RCC 7860 (cell line): Measurements from ENCODE around the gene PRSS12.
A peak's percentile ranks its signal among the peaks of the same experiment; 100 is the strongest.
"Not testable (repeated sequence)": the region's sequence is repeated elsewhere in the genome, so short reads cannot be mapped to it uniquely, and the experiment has no call there.

Experiments
- DNase-seq: peaks from one replicate; pipeline ENCODE4 v3.0.0-alpha.2; 2015; ENCODE audit warnings: low spot score
- FAIRE-seq: peaks from 2 replicates; lab custom pipeline; 2012; peaks lifted over from hg19 to GRCh38; lab: Jason Lieb, UNC

PRSS12 gene

GRCh38 chr4:118327554-118328241 lies 25.1 kb downstream of the PRSS12 start:
- FAIRE-seq: no peak

GRCh38 chr4:118326585-118326984 lies 26.2 kb downstream of the PRSS12 start:
- DNase-seq: no peak
- FAIRE-seq: no peak

More at GRCh38 chr4:118327554-118328241, 25.1 kb downstream of the PRSS12 start:
- no peak for DNase-seq

- no peak for FAIRE-seq
- no peak for DNase-seq
Measured at GRCh38 chr4:118325431-118325830, 27.4 kb downstream of the PRSS12 start.

GRCh38 chr4:118322831-118323502 lies 29.8 kb downstream of the PRSS12 start:
- DNase-seq (no peak), FAIRE-seq (no peak)

GRCh38 chr4:118318931-118319330 lies 33.9 kb downstream of the PRSS12 start:
- DNase-seq (no peak), FAIRE-seq (no peak)

- DNase-seq (no peak), FAIRE-seq (no peak)
Measured at GRCh38 chr4:118317691-118318090, 35.1 kb downstream of the PRSS12 start.

DNA sequence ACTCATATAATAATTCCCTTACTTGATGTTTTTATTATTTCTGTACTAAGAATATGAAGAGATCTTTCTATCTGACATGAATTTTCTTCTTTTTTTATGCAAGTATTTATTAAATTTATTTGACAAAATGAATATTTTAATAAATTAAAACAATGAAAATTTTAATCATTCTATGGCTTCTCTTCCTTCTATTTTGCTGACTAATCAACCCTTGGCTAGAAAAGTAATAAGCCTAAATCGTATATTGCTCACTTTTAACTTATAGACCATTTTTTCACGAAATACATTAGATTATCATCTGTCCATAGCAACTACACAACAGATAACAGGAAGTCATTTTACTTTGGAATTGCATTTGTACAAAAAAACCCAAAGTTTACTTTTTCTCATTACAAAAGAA lies 38.6 kb downstream of the PRSS12 start:
- no peak for FAIRE-seq
- DNase-seq: no peak

DNA sequence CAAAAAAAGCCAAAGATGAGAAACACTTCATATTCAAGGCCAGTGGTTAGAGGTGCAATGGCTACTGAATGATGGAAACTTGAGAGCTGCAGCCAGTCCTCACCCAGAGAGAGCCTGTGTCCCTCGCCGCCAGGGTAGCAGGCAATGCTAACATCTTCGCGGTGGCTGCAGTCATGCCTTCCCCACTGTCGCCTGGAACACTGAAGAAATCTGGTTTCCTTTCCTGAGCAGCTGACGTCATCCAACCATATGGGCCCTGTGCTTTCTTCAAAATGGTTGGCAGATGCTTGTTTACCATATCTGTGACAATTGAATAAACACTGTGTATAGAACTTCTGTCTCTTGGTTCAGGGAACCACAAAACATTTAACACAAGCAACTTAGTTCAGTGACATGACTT lies 39.7 kb downstream of the PRSS12 start:
- FAIRE-seq (no peak), DNase-seq (no peak)

GRCh38 chr4:118308306-118309030 lies 44.3 kb downstream of the PRSS12 start:
- FAIRE-seq: no peak

GRCh38 chr4:118307643-118308042 lies 45.2 kb downstream of the PRSS12 start:
- no peak for DNase-seq

More at GRCh38 chr4:118308306-118309030, 44.3 kb downstream of the PRSS12 start:
- no peak for DNase-seq

DNA sequence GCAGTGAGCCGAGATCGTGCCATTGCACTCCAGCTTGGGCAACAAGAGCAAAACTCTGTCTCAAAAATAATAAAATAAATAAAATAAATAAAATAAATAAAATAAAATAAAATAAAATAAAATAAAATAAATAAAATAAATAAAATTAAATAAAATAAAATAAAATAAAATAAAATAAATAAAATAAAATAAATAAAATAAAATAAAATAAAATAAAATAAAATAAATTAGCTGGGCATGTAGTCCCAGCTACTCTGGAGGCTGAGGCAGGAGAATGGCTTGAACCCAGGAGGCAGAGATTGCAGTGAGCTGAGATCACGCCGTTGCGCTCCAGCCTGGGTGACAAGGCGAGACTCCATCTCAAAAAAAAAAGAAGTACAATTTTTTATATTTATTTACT lies 53.2 kb downstream of the PRSS12 start:
- not testable (repeated sequence) for FAIRE-seq, DNase-seq

More at GRCh38 chr4:118307643-118308042, 45.2 kb downstream of the PRSS12 start:
- no peak for FAIRE-seq

DNA sequence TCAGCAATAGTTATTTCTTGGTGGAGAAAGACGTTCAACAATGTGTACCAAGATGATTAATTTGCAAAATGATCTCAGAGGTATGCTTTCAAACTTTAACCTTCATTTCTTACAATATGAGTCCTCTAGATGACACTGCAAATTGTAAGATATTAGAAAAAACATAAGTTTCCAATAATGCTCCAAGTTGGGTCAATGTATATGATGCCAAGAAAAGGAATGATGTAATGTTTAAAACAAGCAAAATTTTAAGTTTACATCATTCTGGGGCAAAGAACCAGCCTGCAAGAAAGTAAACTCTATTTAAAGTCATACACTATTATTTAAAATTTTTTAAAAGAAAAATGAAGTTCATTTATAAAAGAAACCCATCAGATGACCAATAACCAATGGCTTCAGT lies 56.1 kb downstream of the PRSS12 start:
- DNase-seq (no peak), FAIRE-seq (no peak)

DNA sequence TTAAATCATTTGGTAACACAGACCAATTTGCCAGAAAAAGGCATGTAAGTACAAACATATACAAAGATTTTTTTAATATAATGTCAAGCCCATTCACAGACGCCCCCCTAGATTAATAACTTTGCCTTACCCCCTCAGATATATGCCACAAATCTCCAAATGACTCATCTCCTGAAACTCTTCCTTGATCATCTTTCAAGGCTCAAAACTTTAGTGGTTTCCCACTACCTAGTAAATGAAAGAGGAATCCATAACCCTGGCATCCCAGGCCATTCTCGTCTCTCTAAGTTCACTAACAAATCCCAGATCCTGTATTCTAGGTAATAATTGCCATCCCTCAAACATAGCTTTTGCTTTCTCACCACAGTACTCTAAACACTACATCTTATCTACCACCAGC lies 61.9 kb downstream of the PRSS12 start:
- DNase-seq: no peak
- FAIRE-seq: no peak

- DNase-seq (no peak), FAIRE-seq (no peak)
Measured at GRCh38 chr4:118289794-118290193, 63.0 kb downstream of the PRSS12 start.

GRCh38 chr4:118287711-118288451 lies 64.9 kb downstream of the PRSS12 start:
- no peak for DNase-seq
- no peak for FAIRE-seq

- no peak for DNase-seq
- no peak for FAIRE-seq
Measured at GRCh38 chr4:118286685-118287084, 66.1 kb downstream of the PRSS12 start.

GRCh38 chr4:118285931-118286330 lies 66.9 kb downstream of the PRSS12 start:
- FAIRE-seq (no peak), DNase-seq (no peak)

DNA sequence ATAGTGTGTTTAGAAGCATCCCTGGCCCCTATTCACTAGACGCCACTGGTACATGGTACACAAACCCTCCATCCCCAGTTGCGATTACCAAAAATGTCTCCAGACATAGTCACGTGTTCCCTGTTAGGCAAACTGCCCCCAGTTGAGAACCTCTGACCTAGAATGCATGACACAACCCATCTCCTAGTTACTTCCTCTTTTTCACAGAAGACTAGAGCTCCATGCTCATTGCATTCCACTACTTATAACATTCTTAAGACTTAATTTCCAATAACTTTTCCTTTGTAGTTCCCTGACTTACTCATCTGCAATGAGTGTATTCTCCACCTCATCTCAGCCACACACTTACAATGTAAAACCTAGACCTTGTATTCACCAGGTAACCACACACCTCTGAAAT lies 68.6 kb downstream of the PRSS12 start:
- no peak for DNase-seq
- no peak for FAIRE-seq

GRCh38 chr4:118282692-118283091 lies 70.1 kb downstream of the PRSS12 start:
- DNase-seq: peak; percentile 22

GRCh38 chr4:118281611-118282442 lies 71.0 kb downstream of the PRSS12 start:
- peak; percentile 61 for FAIRE-seq

More at GRCh38 chr4:118282692-118283091, 70.1 kb downstream of the PRSS12 start:
- FAIRE-seq: no peak

More at GRCh38 chr4:118281611-118282442, 71.0 kb downstream of the PRSS12 start:
- DNase-seq: peak; percentile 63
